WTC11 (cell line): ENCODE data around the gene ATP2B2. TPM values are rescaled to one million over a fixed set of nuclear protein-coding genes. Genes with fewer than 3 reads are reported as not detected.

Source experiments
- ATAC-seq: fragments of 200-7000 bp; cut with Tn5 transposase; 2 replicates; pipeline ENCODE4 v1.10.0; 2021; ENCODE audit warnings: mild to moderate bottlenecking, moderate library complexity
- CTCF ChIA-PET: fragments of 300-600 bp; sonication (Branson Sonifier 250); formaldehyde crosslinking; loops from one replicate; lab custom pipeline; 2021; ENCODE audit warnings: antibody characterized with exemption; lab: Charles Lee
- POLR2A ChIA-PET: fragments of 350-600 bp; sonication (Branson Sonifier 250); formaldehyde crosslinking; loops from one replicate; lab custom pipeline; 2021; ENCODE audit warnings: antibody characterized with exemption; lab: Charles Lee
- DNase-seq: peaks from one replicate; pipeline ENCODE4 v3.0.0; 2021; ENCODE audit warnings: low spot score
- H3K27ac Mint-ChIP-seq: 2 replicates; pipeline ENCODE4 v1.8.0; 2021; ENCODE audit warnings: mixed read lengths
- H3K27me3 Mint-ChIP-seq: 2 replicates; pipeline ENCODE4 v1.8.0; 2021; ENCODE audit warnings: low read depth, mild to moderate bottlenecking, moderate library complexity, mixed read lengths
- H3K36me3 Mint-ChIP-seq: 2 replicates; pipeline ENCODE4 v1.8.0; 2021; ENCODE audit warnings: mixed read lengths
- H3K4me1 Mint-ChIP-seq: 2 replicates; pipeline ENCODE4 v1.8.0; 2022; ENCODE audit warnings: mixed read lengths
- H3K4me3 Mint-ChIP-seq: 2 replicates; pipeline ENCODE4 v1.8.0; 2021; ENCODE audit warnings: mild to moderate bottlenecking, moderate library complexity, mixed read lengths
- H3K9me3 Mint-ChIP-seq: 2 replicates; pipeline ENCODE4 v1.8.0; 2021; ENCODE audit warnings: mixed read lengths
- ATF3 ChIP-seq: sonication (generic); formaldehyde crosslinking; conservative IDR thresholded peaks from 2 replicates; pipeline ENCODE4 v1.8.1; 2022; ENCODE audit warnings: mild to moderate bottlenecking, missing genetic modification reagents
- ELF4 ChIP-seq: sonication (generic); formaldehyde crosslinking; IDR thresholded peaks from 2 replicates; pipeline ENCODE4 v1.8.1; 2022; ENCODE audit warnings: low read depth, mild to moderate bottlenecking, moderate library complexity, missing genetic modification reagents
- EMX1 ChIP-seq: fragments of 250-450 bp; sonication (Bioruptor Pico); IDR thresholded peaks from 2 replicates; pipeline ENCODE4 v1.8.0; 2021; ENCODE audit warnings: mild to moderate bottlenecking
- ESRRA ChIP-seq: sonication (generic); formaldehyde crosslinking; IDR thresholded peaks from 2 replicates; pipeline ENCODE4 v1.8.1; 2022; ENCODE audit warnings: mild to moderate bottlenecking, missing genetic modification reagents, borderline replicate concordance
- IRF2 ChIP-seq: sonication (generic); formaldehyde crosslinking; IDR thresholded peaks from 2 replicates; pipeline ENCODE4 v1.8.0; 2022; ENCODE audit warnings: low read depth, missing genetic modification reagents, borderline replicate concordance
- SP1 ChIP-seq: sonication (generic); formaldehyde crosslinking; conservative IDR thresholded peaks from 2 replicates; pipeline ENCODE4 v1.8.1; 2022; ENCODE audit warnings: missing genetic modification reagents
- USF2 ChIP-seq: sonication (generic); formaldehyde crosslinking; IDR thresholded peaks from 2 replicates; pipeline ENCODE4 v1.8.1; 2023; ENCODE audit warnings: mild to moderate bottlenecking, missing genetic modification reagents, moderate library complexity
- ZNF219 ChIP-seq: sonication (generic); formaldehyde crosslinking; IDR thresholded peaks from 2 replicates; pipeline ENCODE4 v1.8.0; 2023; ENCODE audit warnings: missing genetic modification reagents, mild to moderate bottlenecking, borderline replicate concordance
- ZNF423 ChIP-seq: fragments of 250-450 bp; sonication (Bioruptor Pico); IDR thresholded peaks from 2 replicates; pipeline ENCODE4 v2.1.2; 2022; ENCODE audit warnings: mild to moderate bottlenecking, moderate library complexity
- ZNF671 ChIP-seq: fragments of 250-450 bp; sonication (Bioruptor Pico); IDR thresholded peaks from 2 replicates; pipeline ENCODE4 v1.8.0; 2021; ENCODE audit warnings: mild to moderate bottlenecking
- total RNA-seq: library from RNA; stranded (reverse); gene quantifications from 3 replicates; pipeline ENCODE4 v1.2.3, GENCODE V29; 2021
- TF ChIP-seq, protein P1 (sequence below): fragments of 250-450 bp; sonication (Bioruptor Pico); IDR thresholded peaks from 2 replicates; pipeline ENCODE4 v1.9.0; 2021; ENCODE audit warnings: mild to moderate bottlenecking, borderline replicate concordance
- TF ChIP-seq, protein P2 (sequence below): sonication (generic); formaldehyde crosslinking; IDR thresholded peaks from 2 replicates; pipeline ENCODE4 v1.8.1; 2022; ENCODE audit warnings: missing genetic modification reagents, borderline replicate concordance
- TF ChIP-seq, protein P3 (sequence below): sonication (generic); formaldehyde crosslinking; IDR thresholded peaks from 2 replicates; pipeline ENCODE4 v1.8.1; 2022; ENCODE audit warnings: low read depth, mild to moderate bottlenecking, moderate library complexity, missing genetic modification reagents, borderline replicate concordance
- TF ChIP-seq, protein P4 (sequence below): sonication (generic); formaldehyde crosslinking; IDR thresholded peaks from 2 replicates; pipeline ENCODE4 v1.8.1; 2022; ENCODE audit warnings: low read depth, missing genetic modification reagents, borderline replicate concordance

The ATP2B2 gene
- total RNA-seq, 1 experiment from 2014 or later, result 0.48 TPM

DNA sequence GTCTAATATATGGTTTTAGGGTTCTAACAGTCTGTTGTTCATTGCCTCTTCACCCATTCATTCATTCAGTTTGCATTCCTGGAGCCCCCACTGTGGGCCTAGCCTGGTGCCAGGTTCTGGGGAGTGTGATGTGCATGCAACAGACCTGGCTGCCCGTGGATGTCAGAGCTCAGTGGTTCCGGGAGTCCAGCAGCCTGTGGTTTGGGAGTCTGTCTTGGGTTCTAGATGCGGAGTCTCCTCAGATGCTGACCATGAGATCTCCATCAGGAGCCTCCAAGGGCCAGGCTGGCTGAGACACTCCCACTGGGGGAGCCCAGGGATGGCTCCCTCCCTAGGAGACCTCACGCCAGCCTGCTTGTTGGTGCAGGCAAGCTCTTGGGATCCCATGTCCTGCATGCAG, 92.3 kb downstream of the ATP2B2 start (continued):
- TF ChIP-seq, protein P1, sequence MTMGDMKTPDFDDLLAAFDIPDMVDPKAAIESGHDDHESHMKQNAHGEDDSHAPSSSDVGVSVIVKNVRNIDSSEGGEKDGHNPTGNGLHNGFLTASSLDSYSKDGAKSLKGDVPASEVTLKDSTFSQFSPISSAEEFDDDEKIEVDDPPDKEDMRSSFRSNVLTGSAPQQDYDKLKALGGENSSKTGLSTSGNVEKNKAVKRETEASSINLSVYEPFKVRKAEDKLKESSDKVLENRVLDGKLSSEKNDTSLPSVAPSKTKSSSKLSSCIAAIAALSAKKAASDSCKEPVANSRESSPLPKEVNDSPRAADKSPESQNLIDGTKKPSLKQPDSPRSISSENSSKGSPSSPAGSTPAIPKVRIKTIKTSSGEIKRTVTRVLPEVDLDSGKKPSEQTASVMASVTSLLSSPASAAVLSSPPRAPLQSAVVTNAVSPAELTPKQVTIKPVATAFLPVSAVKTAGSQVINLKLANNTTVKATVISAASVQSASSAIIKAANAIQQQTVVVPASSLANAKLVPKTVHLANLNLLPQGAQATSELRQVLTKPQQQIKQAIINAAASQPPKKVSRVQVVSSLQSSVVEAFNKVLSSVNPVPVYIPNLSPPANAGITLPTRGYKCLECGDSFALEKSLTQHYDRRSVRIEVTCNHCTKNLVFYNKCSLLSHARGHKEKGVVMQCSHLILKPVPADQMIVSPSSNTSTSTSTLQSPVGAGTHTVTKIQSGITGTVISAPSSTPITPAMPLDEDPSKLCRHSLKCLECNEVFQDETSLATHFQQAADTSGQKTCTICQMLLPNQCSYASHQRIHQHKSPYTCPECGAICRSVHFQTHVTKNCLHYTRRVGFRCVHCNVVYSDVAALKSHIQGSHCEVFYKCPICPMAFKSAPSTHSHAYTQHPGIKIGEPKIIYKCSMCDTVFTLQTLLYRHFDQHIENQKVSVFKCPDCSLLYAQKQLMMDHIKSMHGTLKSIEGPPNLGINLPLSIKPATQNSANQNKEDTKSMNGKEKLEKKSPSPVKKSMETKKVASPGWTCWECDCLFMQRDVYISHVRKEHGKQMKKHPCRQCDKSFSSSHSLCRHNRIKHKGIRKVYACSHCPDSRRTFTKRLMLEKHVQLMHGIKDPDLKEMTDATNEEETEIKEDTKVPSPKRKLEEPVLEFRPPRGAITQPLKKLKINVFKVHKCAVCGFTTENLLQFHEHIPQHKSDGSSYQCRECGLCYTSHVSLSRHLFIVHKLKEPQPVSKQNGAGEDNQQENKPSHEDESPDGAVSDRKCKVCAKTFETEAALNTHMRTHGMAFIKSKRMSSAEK, result no peak
- TF ChIP-seq ZNF219 (CRISPR knock-in tag) (no peak), ELF4 (CRISPR knock-in tag) (no peak), ESRRA (no peak)
- TF ChIP-seq, protein P2, sequence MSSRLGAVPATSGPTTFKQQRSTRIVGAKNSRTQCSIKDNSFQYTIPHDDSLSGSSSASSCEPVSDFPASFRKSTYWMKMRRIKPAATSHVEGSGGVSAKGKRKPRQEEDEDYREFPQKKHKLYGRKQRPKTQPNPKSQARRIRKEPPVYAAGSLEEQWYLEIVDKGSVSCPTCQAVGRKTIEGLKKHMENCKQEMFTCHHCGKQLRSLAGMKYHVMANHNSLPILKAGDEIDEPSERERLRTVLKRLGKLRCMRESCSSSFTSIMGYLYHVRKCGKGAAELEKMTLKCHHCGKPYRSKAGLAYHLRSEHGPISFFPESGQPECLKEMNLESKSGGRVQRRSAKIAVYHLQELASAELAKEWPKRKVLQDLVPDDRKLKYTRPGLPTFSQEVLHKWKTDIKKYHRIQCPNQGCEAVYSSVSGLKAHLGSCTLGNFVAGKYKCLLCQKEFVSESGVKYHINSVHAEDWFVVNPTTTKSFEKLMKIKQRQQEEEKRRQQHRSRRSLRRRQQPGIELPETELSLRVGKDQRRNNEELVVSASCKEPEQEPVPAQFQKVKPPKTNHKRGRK (CRISPR knock-in tag), result no peak

DNA sequence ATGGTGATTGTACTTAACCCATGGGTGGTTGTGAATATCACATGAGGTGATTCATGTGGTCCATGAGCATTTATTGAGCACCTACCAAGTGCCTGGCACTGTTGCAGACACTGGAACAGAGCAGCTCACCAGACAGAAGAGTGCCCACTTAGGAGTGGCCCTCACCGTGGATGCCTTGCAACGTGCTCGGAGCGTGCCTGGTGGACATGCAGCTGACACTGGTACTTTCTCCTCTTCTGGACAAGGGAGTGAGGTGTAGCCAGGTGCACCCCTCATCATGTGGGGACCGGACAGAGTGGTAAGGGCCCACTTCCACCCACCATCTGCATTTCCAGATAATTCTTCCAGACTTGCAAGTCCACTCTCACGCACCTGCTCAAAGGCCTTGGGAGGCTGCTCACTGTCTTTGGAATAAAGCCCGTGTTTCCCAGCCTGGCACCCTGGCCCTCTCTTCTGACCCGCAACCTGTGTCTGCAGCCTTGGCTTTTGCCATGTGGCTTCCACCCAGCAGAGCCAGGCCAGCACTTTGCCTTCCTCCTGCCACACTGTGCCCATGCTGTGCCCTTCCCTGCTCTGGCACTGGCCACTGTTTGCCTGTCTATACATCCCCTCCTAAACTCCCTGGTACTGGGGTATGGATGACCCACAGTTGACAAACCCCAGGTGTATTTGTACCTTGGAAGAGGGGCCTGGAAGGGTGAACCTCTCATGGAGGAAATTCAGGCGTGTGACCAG, 93.6 kb downstream of the ATP2B2 start:
- H3K4me1 Mint-ChIP-seq, result peaks cover 3% of the 10 kb centered on the region; the same call in 1 of the 2 replicates
- no peak for ATAC-seq
- no peaks in the 10 kb centered on the region for H3K27me3 Mint-ChIP-seq
- POLR2A ChIA-PET, result no interaction called here
- CTCF ChIA-PET, result no interaction called here
- H3K9me3 Mint-ChIP-seq, result no peaks in the 10 kb centered on the region
- H3K27ac Mint-ChIP-seq, result no peak overlapping the region
- no peaks in the 10 kb centered on the region for H3K36me3 Mint-ChIP-seq
- no peak for TF ChIP-seq ATF3 (CRISPR knock-in tag)
- TF ChIP-seq EMX1 (CRISPR knock-in tag), result no peak
- TF ChIP-seq ZNF423 (CRISPR knock-in tag), result no peak
- no peak for TF ChIP-seq USF2 (CRISPR knock-in tag)
- TF ChIP-seq, protein P3, sequence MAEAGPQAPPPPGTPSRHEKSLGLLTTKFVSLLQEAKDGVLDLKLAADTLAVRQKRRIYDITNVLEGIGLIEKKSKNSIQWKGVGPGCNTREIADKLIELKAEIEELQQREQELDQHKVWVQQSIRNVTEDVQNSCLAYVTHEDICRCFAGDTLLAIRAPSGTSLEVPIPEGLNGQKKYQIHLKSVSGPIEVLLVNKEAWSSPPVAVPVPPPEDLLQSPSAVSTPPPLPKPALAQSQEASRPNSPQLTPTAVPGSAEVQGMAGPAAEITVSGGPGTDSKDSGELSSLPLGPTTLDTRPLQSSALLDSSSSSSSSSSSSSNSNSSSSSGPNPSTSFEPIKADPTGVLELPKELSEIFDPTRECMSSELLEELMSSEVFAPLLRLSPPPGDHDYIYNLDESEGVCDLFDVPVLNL (CRISPR knock-in tag), result no peak
- no peak for TF ChIP-seq ZNF671 (CRISPR knock-in tag)
- no peak for TF ChIP-seq SP1 (CRISPR knock-in tag)
- TF ChIP-seq IRF2 (CRISPR knock-in tag), result no peak
- TF ChIP-seq, protein P4, sequence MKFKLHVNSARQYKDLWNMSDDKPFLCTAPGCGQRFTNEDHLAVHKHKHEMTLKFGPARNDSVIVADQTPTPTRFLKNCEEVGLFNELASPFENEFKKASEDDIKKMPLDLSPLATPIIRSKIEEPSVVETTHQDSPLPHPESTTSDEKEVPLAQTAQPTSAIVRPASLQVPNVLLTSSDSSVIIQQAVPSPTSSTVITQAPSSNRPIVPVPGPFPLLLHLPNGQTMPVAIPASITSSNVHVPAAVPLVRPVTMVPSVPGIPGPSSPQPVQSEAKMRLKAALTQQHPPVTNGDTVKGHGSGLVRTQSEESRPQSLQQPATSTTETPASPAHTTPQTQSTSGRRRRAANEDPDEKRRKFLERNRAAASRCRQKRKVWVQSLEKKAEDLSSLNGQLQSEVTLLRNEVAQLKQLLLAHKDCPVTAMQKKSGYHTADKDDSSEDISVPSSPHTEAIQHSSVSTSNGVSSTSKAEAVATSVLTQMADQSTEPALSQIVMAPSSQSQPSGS, result no peak
- no peak overlapping the region for H3K4me3 Mint-ChIP-seq
- DNase-seq, result no peak
